ENCODE measurements around the gene IGFL2.

DNA sequence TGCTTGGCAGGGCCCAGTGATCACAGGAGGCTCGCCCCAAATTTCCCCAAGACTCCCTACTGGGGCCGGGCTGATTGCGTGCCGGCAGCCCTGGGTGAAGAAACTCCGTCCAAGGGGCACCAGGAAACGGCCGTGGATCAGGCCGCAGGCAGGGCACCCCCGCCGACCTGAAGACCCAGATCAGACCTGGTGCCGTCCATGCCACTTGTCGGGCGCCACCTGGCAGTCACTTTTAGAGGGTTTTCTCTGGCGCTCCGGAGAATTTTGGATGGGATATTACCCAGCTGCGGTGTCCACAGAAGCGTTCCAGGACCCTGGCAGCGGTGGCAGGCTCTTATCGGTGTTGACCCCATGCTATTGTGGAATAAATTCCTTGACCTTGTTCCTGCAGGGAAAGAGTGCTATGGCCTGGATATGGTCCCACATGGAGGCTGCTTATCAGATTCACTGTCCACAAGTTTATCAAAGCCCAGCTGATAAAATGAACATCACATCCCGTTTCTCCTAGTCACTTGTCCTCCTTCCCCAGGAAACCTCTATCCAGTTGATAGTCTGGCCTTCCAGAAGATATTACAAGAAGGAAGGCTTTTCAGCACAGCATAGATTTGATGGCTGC lies 38.2 kb downstream of the IGFL2 start:
- TF ChIP-seq, protein P1, sequence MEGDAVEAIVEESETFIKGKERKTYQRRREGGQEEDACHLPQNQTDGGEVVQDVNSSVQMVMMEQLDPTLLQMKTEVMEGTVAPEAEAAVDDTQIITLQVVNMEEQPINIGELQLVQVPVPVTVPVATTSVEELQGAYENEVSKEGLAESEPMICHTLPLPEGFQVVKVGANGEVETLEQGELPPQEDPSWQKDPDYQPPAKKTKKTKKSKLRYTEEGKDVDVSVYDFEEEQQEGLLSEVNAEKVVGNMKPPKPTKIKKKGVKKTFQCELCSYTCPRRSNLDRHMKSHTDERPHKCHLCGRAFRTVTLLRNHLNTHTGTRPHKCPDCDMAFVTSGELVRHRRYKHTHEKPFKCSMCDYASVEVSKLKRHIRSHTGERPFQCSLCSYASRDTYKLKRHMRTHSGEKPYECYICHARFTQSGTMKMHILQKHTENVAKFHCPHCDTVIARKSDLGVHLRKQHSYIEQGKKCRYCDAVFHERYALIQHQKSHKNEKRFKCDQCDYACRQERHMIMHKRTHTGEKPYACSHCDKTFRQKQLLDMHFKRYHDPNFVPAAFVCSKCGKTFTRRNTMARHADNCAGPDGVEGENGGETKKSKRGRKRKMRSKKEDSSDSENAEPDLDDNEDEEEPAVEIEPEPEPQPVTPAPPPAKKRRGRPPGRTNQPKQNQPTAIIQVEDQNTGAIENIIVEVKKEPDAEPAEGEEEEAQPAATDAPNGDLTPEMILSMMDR (IDR thresholded peaks at IDR 0.05): no peak
- no peak for TF ChIP-seq POLR2A (IDR thresholded peaks at IDR 0.05)
